Astrocyte of the cerebellum (primary cell): ENCODE results near the gene VWA5A.

Source experiments
- DNase-seq: peaks from one replicate; pipeline ENCODE4 v3.0.0-alpha.2; 2011; ENCODE audit warnings: low read depth
- H3K4me3 ChIP-seq: 2 replicates; pipeline ENCODE4 v1.5.1; 2011; ENCODE audit warnings: mild to moderate bottlenecking, low read depth, low read length, moderate library complexity
- in situ Hi-C: cut with HindIII; loops from 2 replicates; pipeline ENCODE4 v1.10.0; 2017; ENCODE audit warnings: low sequenced_read_pairs
- TF ChIP-seq, protein P1 (sequence below): IDR thresholded peaks from 2 replicates; pipeline ENCODE4 v1.5.1; 2012; ENCODE audit warnings: low read length, low read depth, moderate library complexity, mild to moderate bottlenecking; ENCODE audit errors: missing control alignments

The VWA5A gene

DNA sequence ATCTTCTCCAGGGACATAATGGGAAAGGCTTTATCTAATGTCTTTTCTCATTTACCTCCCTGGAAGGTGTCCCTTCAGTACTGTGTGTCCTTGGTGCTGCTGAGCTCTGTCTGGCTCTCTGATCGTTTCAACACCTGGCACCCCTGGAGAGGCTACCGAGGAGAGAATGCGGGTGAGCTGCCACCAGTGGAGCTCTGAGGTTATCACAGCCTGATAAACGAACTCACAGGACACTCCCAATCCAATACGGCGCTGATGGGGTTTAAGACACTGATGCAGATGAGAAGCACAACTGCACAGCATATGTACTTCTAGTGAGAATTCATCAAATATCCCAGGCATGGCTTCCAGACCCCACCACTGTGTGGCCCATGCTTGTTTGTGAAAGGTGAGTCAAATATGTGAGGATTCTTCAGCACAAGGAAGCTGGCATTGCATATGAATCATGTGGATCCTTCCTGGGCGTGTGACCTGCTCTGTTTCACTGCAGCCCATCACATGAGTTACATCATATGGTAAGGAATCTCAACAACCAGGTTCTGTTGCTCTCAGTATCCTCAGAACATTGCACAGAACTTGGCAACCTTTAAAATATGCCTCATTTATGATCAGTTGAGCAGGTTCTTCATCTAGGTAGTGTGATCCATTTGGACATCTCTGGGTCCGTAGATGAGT is 34.8 kb upstream of the VWA5A start:
- in situ Hi-C loops, result loop anchor here (5.0 kb wide), 1 partner anchor 107 kb away; no protein-coding TSS in a partner anchor
- no peak for DNase-seq
- TF ChIP-seq, protein P1, sequence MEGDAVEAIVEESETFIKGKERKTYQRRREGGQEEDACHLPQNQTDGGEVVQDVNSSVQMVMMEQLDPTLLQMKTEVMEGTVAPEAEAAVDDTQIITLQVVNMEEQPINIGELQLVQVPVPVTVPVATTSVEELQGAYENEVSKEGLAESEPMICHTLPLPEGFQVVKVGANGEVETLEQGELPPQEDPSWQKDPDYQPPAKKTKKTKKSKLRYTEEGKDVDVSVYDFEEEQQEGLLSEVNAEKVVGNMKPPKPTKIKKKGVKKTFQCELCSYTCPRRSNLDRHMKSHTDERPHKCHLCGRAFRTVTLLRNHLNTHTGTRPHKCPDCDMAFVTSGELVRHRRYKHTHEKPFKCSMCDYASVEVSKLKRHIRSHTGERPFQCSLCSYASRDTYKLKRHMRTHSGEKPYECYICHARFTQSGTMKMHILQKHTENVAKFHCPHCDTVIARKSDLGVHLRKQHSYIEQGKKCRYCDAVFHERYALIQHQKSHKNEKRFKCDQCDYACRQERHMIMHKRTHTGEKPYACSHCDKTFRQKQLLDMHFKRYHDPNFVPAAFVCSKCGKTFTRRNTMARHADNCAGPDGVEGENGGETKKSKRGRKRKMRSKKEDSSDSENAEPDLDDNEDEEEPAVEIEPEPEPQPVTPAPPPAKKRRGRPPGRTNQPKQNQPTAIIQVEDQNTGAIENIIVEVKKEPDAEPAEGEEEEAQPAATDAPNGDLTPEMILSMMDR, result no peak

GRCh38 chr11:124081483-124081882 is 33.8 kb upstream of the VWA5A start:
- H3K4me3 ChIP-seq, result no peak overlapping the region
- DNase-seq, result no peak
- in situ Hi-C loops, result loop anchor here (5.0 kb wide), 1 partner anchor 106 kb away; no protein-coding TSS in a partner anchor
- TF ChIP-seq, protein P1, result no peak

More for the DNA sequence above, 34.8 kb upstream of the VWA5A start:
- no peak overlapping the region for H3K4me3 ChIP-seq

DNA sequence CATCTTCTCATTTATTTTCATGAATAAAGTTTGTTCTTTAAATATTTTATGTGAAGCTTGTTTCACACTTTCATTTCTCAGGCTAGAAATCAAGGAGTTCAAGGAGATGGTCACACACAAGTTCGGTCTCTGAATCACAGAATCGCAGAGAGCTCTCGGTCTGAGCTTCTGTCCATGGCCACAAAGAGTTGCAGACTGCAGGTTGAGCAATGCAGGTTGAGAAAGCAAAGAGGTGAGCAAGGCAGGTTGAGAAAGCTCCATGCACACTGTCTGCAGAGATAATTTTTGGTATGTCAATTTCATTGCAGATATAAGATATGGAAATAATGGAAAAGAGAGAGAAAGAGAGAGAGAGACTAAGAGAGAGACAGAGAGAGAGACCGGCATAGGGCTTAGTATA is 32.9 kb upstream of the VWA5A start:
- H3K4me3 ChIP-seq, result no peak overlapping the region
- in situ Hi-C loops, result loop anchor here (5.0 kb wide), 1 partner anchor 105 kb away; no protein-coding TSS in a partner anchor
- TF ChIP-seq, protein P1, result no peak
- no peak for DNase-seq

DNA sequence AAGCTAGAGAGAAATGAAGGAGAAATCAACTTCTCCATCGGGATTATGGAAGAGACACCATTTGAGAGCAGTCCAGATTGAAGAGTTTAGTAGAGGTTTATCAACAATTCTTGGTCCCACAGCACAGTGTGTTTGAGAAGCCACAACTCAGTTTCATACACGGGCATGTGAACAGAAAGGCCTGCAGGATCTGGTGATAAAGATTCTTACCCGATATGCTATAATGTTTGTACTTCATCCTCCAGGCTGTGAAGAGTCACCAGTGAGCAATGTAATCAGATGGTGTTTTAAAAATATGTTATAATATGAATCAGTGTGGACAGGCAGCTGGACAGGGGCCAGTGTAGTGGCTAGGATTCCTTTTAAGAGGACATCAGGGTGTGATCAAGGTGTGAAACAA is 29.7 kb upstream of the VWA5A start:
- in situ Hi-C loops, result no loop called here

DNA sequence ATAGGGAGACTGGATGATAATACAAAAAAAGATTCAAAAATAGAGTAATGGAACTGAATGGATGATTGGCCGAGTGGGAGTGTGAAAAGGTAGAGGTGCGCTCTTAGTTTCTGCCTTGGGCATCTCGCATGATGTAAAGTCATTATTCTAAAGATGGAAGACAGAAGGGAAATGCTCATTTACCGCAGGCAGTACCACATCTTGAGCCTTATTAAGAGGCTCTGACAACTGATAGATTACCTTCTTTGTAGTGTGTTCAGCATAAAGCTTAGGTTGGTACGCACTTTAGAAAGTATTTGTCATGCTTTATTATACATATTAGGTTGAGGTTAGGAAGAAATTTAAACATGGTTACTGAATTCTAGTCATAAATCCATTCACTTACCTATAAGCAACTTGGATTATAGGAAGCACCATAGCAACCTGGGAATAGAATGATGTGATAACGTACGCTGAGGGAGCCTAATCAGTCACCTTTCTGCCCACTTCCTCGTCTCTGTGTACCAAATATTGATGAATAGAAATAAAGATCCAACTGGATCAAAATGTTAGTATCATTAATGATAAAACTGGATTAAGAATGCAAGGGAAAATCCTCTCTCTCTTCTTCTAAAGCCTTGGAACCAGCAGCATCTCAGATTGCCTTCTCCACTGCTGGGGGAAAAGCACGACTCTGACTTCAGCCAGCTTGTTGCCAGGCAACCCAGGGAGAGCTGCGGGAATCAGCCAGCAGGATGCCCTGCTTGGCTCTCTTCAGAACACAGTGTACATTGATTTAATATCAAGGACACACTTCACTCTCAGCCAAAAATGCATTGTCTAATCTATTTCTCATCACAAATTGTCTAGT is 29.0 kb upstream of the VWA5A start:
- peak; percentile 13 for DNase-seq
- TF ChIP-seq, protein P1, result no peak
- no peak overlapping the region for H3K4me3 ChIP-seq
- in situ Hi-C loops, result no loop called here

More for the DNA sequence above, 29.7 kb upstream of the VWA5A start:
- peak; percentile 9 for DNase-seq
- no peak overlapping the region for H3K4me3 ChIP-seq
- TF ChIP-seq, protein P1, result no peak

DNA sequence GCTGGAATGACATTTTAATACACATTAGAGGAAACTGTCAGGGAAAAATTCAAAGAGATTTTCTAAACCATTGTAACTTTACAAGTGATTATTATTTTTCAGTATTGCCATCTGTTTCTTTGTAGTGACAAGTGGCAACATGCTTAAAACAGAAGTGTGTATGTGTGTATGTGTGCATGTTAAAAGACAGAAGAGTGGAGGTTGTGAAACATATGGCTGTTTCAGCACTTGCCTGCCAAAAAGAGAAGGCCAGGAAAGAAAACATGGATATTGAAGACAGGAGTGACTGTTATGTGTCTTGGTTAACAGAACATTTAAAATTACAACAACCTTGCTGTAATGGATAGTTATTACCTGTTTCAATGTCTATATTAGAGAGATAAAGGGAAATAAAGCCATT is 24.3 kb upstream of the VWA5A start:
- no peak overlapping the region for H3K4me3 ChIP-seq
- in situ Hi-C loops, result no loop called here
- TF ChIP-seq, protein P1, result no peak
- no peak for DNase-seq
